ENCODE measurements around the gene GSTT2.

Gene GSTT2

DNA sequence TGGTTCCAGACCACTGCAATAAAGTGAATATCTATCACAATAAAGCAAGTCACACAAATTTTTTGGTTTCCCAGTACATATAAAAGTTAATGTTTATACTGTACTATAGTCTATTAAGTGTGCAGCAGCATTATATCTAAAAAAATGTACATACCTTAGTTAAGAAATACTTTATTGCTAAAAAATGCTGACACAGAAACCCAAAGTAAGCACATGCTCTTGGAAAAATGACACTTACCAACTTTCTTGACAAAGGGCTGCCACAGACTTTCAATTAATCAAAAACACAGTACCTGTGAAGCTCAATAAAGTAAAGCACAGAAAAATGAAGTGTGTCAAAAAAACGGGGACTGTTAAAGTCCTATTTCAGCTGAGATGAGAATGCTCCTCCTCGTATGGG, 48.1 kb downstream of the GSTT2 start:
- TF ChIP-seq, protein P1, sequence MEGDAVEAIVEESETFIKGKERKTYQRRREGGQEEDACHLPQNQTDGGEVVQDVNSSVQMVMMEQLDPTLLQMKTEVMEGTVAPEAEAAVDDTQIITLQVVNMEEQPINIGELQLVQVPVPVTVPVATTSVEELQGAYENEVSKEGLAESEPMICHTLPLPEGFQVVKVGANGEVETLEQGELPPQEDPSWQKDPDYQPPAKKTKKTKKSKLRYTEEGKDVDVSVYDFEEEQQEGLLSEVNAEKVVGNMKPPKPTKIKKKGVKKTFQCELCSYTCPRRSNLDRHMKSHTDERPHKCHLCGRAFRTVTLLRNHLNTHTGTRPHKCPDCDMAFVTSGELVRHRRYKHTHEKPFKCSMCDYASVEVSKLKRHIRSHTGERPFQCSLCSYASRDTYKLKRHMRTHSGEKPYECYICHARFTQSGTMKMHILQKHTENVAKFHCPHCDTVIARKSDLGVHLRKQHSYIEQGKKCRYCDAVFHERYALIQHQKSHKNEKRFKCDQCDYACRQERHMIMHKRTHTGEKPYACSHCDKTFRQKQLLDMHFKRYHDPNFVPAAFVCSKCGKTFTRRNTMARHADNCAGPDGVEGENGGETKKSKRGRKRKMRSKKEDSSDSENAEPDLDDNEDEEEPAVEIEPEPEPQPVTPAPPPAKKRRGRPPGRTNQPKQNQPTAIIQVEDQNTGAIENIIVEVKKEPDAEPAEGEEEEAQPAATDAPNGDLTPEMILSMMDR (IDR thresholded peaks at IDR 0.05; ENCODE audit: low read length, missing control alignments) = no peak
- no peak for DNase-seq (ENCODE audit: low read depth)
- H3K4me3 ChIP-seq (replicated peaks; ENCODE audit: low read depth, low read length) = no peak overlapping the region

DNA sequence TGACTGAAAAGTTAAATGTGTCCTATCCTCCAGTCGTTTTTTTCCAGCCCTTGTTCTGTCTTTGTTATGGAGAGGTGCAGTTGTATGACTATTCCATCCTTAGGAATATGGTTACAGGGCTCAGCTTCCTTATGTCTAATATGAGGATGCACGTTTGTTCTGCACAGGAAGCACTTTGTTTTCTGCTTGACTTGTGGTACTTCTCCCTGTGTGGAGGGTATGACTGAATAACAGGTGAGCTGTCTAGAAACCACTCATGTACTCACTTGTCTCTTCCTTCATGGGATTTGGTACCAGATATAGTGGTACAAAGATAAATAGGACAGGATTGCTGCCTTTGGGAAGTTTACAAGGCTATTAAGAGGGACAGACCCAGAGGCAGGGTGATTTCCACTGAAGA, 48.6 kb downstream of the GSTT2 start:
- TF ChIP-seq, protein P1 (IDR thresholded peaks at IDR 0.05; ENCODE audit: low read length, missing control alignments) = no peak
- no peak overlapping the region for H3K4me3 ChIP-seq (replicated peaks; ENCODE audit: low read depth, low read length)
- no peak for DNase-seq (ENCODE audit: low read depth)

DNA sequence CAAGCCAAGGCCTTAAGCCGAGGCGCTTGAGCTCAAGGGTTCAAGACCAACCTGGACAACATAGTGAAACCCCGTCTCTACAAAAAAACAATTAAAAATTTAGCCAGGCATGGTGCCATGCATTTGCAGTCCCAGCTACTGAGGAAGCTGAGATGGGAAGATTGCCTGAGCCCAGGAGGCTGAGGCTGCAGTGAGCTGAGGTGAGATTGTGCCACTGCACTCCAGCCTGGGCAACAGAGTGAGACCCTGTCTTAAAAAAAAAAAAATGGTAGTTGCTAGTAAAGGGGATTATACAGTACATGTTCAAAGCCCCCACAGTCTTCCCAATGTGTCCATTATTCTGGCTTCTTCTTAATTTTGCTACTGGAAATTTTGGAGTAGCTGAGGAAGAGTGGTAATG, 49.4 kb downstream of the GSTT2 start:
- DNase-seq (ENCODE audit: low read depth) = no peak
- H3K4me3 ChIP-seq (replicated peaks; ENCODE audit: low read depth, low read length) = no peak overlapping the region
- TF ChIP-seq, protein P1 (IDR thresholded peaks at IDR 0.05; ENCODE audit: low read length, missing control alignments) = no peak

DNA sequence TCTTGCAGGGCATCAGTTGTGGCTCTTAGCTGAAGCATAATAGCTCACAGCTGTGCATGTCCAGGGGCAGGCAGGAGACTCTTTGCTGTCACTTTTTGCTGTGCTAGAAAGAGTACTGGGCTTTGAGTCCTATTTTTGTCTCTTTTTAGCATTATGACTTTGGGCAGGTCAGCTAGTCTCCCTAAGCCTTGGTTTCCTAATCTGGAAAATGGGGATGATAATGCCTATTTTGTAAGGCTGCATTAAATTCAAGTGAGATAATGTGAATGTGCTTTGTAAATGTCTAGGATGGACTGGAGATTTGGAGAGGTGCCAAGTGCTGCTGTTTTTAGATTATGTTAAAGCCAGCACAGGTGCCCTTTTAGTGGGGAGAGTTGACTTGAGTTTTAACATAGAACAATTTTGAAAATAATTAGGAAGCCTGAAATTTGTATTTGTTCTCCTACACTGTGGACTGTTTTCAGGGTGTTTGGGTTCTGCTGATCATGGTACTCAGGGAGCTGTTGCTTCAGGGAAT, 50.3 kb downstream of the GSTT2 start:
- no peak overlapping the region for H3K4me3 ChIP-seq (replicated peaks; ENCODE audit: low read depth, low read length)
- TF ChIP-seq, protein P1 (IDR thresholded peaks at IDR 0.05; ENCODE audit: low read length, missing control alignments) = no peak
- DNase-seq (ENCODE audit: low read depth) = no peak

Measured in fibroblast of pulmonary artery (primary cell).